ENCODE measurements around the gene MAFB. TPM values are rescaled to one million over a fixed set of nuclear protein-coding genes. Genes with fewer than 3 reads are reported as not detected.

The MAFB gene
- total RNA-seq, 4 donors from 2014 or later = 17.0 to 66.9 (median 28.7) TPM

- no peaks in the 10 kb centered on the region for H3K4me1 ChIP-seq
- H3K27ac ChIP-seq = no peak overlapping the region
- no peak overlapping the region for H3K4me3 ChIP-seq
- H3K36me3 ChIP-seq = no peaks in the 10 kb centered on the region
- no peak for TF ChIP-seq POLR2A (IDR thresholded peaks at IDR 0.05)
- TF ChIP-seq CTCF (IDR thresholded peaks at IDR 0.05) = no peak
- no peak for TF ChIP-seq EP300 (IDR thresholded peaks at IDR 0.05)
- TF ChIP-seq POLR2AphosphoS5 (IDR thresholded peaks at IDR 0.05) = no peak
- no peak for ATAC-seq
- 96 to 100% methylated on average over 1 to 4 of the region's 6 CpGs for WGBS, 2 donors (ENCODE audit: low coverage in 1 of 2)
- H3K9me3 ChIP-seq = no peaks in the 10 kb centered on the region
- no peaks in the 10 kb centered on the region for H3K27me3 ChIP-seq
Observed at GRCh38 chr20:40655451-40655850, 33.6 kb downstream of the MAFB start.

- Histone ChIP-seq H3K36me3 (no peaks in the 10 kb centered on the region), H3K9me3 (no peaks in the 10 kb centered on the region), H3K4me3 (no peak overlapping the region), H3K27me3 (no peaks in the 10 kb centered on the region), H3K27ac (no peak overlapping the region), H3K4me1 (no peaks in the 10 kb centered on the region)
- 77 to 100% methylated on average over 1 to 3 of the region's 4 CpGs for WGBS, 2 donors (ENCODE audit: low coverage in 1 of 2)
- no peak for TF ChIP-seq EP300 (IDR thresholded peaks at IDR 0.05)
- TF ChIP-seq POLR2A (IDR thresholded peaks at IDR 0.05) = no peak
- no peak for TF ChIP-seq CTCF (IDR thresholded peaks at IDR 0.05)
- peak; percentile 27 for TF ChIP-seq POLR2AphosphoS5 (IDR thresholded peaks at IDR 0.05)
- ATAC-seq = peak; percentile 50
Observed at GRCh38 chr20:40654876-40655275, 34.2 kb downstream of the MAFB start.

DNA sequence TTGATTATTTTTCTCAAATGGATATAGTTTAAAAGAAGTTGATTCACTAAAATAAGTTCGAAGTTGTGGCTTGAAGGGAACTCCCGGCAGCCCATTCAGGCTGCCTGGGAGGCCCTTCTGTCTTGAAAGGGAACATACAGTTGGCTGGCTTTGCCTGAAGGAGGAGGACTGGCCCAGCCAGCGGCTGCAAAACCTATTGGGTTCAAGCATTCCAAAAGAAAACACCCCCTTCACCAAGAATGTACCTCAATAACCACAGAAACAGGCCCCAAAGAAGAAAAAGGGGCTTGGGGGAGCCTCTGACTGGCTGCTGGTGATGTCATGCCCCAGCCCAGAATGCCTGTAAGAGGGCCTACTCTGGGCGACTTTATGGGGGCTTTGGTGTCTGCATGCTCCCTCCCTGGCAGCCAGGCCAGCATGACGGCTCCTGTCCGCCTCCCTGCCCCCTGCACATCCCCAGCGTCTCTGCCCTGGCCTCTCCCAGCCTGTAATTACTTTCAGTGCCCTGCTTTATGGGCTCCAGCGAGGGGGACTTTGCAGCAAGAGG lies 36.5 kb downstream of the MAFB start:
- no peaks in the 10 kb centered on the region for H3K36me3 ChIP-seq
- H3K4me3 ChIP-seq = no peak overlapping the region
- 55 to 67% methylated on average over 2 to 5 of the region's 8 CpGs for WGBS, 2 donors (ENCODE audit: low coverage in 1 of 2)
- no peaks in the 10 kb centered on the region for H3K4me1 ChIP-seq
- no peak for ATAC-seq
- H3K27me3 ChIP-seq = no peaks in the 10 kb centered on the region
- TF ChIP-seq CTCF (IDR thresholded peaks at IDR 0.05) (no peak), EP300 (IDR thresholded peaks at IDR 0.05) (no peak), POLR2AphosphoS5 (IDR thresholded peaks at IDR 0.05) (no peak), POLR2A (IDR thresholded peaks at IDR 0.05) (no peak)
- H3K27ac ChIP-seq = no peak overlapping the region
- no peaks in the 10 kb centered on the region for H3K9me3 ChIP-seq

DNA sequence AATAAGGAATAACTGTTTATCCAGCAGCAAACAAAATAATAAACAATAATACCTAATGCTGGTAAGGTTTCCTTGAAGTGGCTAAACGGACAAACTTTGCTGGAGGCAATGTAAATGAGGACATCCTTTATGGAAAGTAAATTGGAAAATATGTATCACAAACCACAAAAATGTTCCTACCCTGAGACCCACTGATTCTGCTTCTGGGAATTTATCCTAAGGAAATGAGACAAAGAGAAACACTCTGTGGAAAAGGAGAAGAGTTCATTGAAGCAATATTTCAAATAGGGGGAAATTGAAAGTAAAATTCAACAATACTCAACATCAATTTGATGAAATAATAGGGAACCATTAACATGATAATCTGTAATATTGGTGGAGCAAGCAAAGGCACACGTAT lies 37.9 kb downstream of the MAFB start:
- TF ChIP-seq EP300 (IDR thresholded peaks at IDR 0.05) = no peak
- no peak for TF ChIP-seq POLR2AphosphoS5 (IDR thresholded peaks at IDR 0.05)
- no peak for TF ChIP-seq POLR2A (IDR thresholded peaks at IDR 0.05)
- no peak for TF ChIP-seq CTCF (IDR thresholded peaks at IDR 0.05)
- 63 to 79% methylated on average over 2 of the region's 2 CpGs for WGBS, 2 donors (ENCODE audit: low coverage in 1 of 2)

GRCh38 chr20:40650707-40651106 lies 38.3 kb downstream of the MAFB start:
- Histone ChIP-seq H3K4me3 (no peak overlapping the region), H3K4me1 (peaks cover 0 to 6% (median 0%) of the 10 kb centered on the region in 3 donors), H3K27ac (no peak overlapping the region), H3K36me3 (no peaks in the 10 kb centered on the region), H3K27me3 (peaks cover 14% of the 10 kb centered on the region), H3K9me3 (no peaks in the 10 kb centered on the region)
- 39 to 44% methylated on average over 4 of the region's 4 CpGs for WGBS, 2 donors (ENCODE audit: low coverage in 1 of 2)
- TF ChIP-seq POLR2A (IDR thresholded peaks at IDR 0.05) (no peak), CTCF (IDR thresholded peaks at IDR 0.05) (no peak), EP300 (IDR thresholded peaks at IDR 0.05) (no peak), POLR2AphosphoS5 (IDR thresholded peaks at IDR 0.05) (no peak)
- no peak for ATAC-seq

More for the DNA sequence above, 37.9 kb downstream of the MAFB start:
- Histone ChIP-seq H3K27ac (no peak overlapping the region), H3K36me3 (no peaks in the 10 kb centered on the region), H3K27me3 (peaks cover 10% of the 10 kb centered on the region), H3K4me3 (no peak overlapping the region), H3K4me1 (peaks cover 0 to 6% (median 0%) of the 10 kb centered on the region in 3 donors), H3K9me3 (no peaks in the 10 kb centered on the region)
- ATAC-seq = no peak
